Glutamatergic neuron (in vitro differentiated cells): ENCODE results near the gene HMOX2. TPM values are rescaled to one million over a fixed set of nuclear protein-coding genes. Genes with fewer than 3 reads are reported as not detected.

Source experiments
- DNase-seq: peaks from one replicate; pipeline ENCODE4 v3.0.0; 2022
- H3K27ac Mint-ChIP-seq: one replicate; pipeline ENCODE4 v1.8.0; 2020; ENCODE audit warnings: mild to moderate bottlenecking, mixed read lengths, inconsistent platforms; ENCODE audit not compliant: unreplicated experiment
- H3K27me3 Mint-ChIP-seq: one replicate; pipeline ENCODE4 v1.8.0; 2020; ENCODE audit warnings: mild to moderate bottlenecking, moderate library complexity, mixed read lengths, inconsistent platforms; ENCODE audit not compliant: unreplicated experiment
- H3K36me3 Mint-ChIP-seq: one replicate; pipeline ENCODE4 v1.8.0; 2020; ENCODE audit warnings: mild to moderate bottlenecking, mixed read lengths, inconsistent platforms; ENCODE audit not compliant: unreplicated experiment
- H3K4me1 Mint-ChIP-seq: one replicate; pipeline ENCODE4 v1.8.0; 2020; ENCODE audit warnings: mild to moderate bottlenecking, low read depth, mixed read lengths, inconsistent platforms; ENCODE audit not compliant: unreplicated experiment
- H3K4me3 Mint-ChIP-seq: one replicate; pipeline ENCODE4 v1.8.0; 2020; ENCODE audit warnings: mild to moderate bottlenecking, mixed read lengths, inconsistent platforms; ENCODE audit not compliant: unreplicated experiment
- H3K9me3 Mint-ChIP-seq: one replicate; pipeline ENCODE4 v1.8.0; 2020; ENCODE audit warnings: mild to moderate bottlenecking, moderate library complexity, mixed read lengths, inconsistent platforms; ENCODE audit not compliant: unreplicated experiment
- total RNA-seq: library from RNA; stranded (reverse); fragmentation: NEBNext Ultra II Directional; extraction: Animal tissue kit (Norgen Biotek cat#: 25700); gene quantifications from one replicate; pipeline ENCODE4 v1.2.1, GENCODE V29; 2021; ENCODE audit not compliant: unreplicated experiment
- TF ChIP-seq, protein P1 (sequence below): fragments of 200-600 bp; sonication (generic); IDR thresholded peaks from one replicate; pipeline ENCODE4 v1.5.0; 2021; ENCODE audit not compliant: partially characterized antibody, unreplicated experiment

HMOX2 gene
- total RNA-seq, 1 donor from 2014 or later, result 76.0 TPM

DNA sequence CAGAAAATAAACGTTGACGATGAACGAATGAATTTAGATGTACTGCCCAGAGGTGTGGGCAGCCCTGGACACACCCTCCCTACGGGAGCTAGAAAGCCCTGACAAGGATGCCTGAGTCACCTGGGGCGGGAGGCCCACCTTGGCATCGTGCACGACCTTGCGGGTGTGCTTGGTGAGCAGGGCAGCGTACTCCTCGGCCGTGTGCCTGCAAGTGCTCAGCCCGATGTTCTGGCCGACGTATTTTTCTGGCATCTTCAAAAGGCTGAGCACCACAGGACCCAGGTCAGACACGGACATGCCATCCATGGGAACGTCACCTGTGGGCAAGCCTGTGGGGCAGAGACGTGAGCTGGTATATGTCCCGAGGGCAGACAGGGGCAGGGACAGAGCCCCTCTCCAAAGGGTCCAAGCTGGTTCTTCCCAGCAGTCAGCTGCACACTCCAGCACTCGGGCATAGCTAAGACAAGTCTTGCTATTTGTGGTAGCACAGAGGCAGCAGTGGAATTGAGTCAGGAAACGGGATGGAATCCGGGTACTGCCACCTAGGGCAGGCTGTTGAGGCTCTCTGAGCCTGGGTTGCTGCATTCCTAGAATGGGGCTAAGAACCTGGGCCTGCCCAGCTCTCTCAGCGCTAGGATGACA, 12.6 kb upstream of the HMOX2 start:
- Mint-ChIP-seq H3K9me3 (peaks cover 10% of the 10 kb centered on the region), H3K27me3 (peaks cover 2% of the 10 kb centered on the region), H3K4me3 (no peak overlapping the region), H3K27ac (no peak overlapping the region), H3K36me3 (no peaks in the 10 kb centered on the region), H3K4me1 (peaks cover 5% of the 10 kb centered on the region)
- DNase-seq, result no peak
- TF ChIP-seq, protein P1, sequence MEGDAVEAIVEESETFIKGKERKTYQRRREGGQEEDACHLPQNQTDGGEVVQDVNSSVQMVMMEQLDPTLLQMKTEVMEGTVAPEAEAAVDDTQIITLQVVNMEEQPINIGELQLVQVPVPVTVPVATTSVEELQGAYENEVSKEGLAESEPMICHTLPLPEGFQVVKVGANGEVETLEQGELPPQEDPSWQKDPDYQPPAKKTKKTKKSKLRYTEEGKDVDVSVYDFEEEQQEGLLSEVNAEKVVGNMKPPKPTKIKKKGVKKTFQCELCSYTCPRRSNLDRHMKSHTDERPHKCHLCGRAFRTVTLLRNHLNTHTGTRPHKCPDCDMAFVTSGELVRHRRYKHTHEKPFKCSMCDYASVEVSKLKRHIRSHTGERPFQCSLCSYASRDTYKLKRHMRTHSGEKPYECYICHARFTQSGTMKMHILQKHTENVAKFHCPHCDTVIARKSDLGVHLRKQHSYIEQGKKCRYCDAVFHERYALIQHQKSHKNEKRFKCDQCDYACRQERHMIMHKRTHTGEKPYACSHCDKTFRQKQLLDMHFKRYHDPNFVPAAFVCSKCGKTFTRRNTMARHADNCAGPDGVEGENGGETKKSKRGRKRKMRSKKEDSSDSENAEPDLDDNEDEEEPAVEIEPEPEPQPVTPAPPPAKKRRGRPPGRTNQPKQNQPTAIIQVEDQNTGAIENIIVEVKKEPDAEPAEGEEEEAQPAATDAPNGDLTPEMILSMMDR, result no peak

DNA sequence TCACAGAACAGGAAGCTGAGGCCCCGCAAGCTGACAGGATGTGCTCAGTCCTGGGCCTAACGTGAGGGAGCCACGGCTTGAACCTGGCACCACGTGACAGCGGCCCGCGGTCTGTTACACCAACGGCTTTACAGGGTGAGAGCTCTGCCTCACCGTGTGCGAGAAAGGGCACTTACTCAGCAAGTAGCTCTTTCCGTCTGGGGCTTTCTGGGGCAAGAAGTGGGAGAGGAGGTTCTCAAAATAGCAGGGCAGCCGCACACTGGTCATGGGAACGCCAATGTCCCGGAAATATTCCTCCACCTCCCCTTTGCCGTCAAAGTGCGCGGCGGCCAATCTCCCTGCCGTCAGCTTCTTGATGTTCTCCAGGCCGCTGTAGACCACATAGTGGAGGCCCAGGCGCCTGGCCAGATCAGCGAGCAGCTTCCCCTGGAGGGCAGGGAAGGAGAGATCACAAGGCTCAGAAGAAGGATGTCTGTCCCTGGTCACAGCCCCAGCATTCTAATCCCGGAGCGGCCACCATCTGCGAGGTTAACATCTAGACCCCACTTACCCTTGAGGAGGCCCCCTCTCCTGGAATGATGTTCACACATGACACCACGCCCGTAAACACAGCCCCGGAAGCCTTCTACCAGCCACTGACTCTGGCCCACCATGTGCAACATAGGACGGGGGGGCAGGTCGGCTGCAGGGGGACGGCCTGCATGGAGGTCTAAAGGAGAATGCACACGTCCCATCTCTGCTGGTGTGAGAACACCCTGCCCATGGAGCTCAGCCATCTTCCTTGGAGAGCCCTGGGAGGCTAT, 10.0 kb upstream of the HMOX2 start:
- Mint-ChIP-seq H3K9me3 (peaks cover 6% of the 10 kb centered on the region), H3K27ac (no peak overlapping the region), H3K27me3 (peaks cover 4% of the 10 kb centered on the region), H3K36me3 (no peaks in the 10 kb centered on the region), H3K4me3 (no peak overlapping the region), H3K4me1 (peaks cover under 1% of the 10 kb centered on the region)
- DNase-seq, result no peak
- TF ChIP-seq, protein P1, result no peak

DNA sequence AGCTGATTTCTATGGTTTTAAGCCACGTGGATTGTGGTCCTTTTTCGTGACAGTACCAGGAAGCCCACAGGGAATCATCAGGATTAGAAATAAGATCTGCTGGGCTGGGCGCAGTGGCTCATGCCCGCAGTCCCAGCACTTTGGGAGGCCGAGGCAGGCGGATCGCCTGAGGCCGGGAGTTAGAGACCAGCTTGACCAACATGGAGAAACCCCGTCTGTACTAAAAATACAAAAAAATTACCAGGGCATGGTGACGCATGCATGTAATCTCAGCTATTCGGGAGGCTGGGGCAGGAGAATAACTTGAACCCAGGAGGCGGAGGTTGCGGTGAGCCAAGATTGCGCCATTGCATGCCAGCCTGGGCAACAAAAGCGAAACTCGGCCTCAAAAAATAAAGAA, 8.3 kb upstream of the HMOX2 start:
- TF ChIP-seq, protein P1, result no peak
- no peak overlapping the region for H3K4me3 Mint-ChIP-seq
- peaks cover 4% of the 10 kb centered on the region for H3K27me3 Mint-ChIP-seq
- no peaks in the 10 kb centered on the region for H3K36me3 Mint-ChIP-seq
- H3K9me3 Mint-ChIP-seq, result peaks cover 4% of the 10 kb centered on the region
- no peaks in the 10 kb centered on the region for H3K4me1 Mint-ChIP-seq
- H3K27ac Mint-ChIP-seq, result no peak overlapping the region
- no peak for DNase-seq

DNA sequence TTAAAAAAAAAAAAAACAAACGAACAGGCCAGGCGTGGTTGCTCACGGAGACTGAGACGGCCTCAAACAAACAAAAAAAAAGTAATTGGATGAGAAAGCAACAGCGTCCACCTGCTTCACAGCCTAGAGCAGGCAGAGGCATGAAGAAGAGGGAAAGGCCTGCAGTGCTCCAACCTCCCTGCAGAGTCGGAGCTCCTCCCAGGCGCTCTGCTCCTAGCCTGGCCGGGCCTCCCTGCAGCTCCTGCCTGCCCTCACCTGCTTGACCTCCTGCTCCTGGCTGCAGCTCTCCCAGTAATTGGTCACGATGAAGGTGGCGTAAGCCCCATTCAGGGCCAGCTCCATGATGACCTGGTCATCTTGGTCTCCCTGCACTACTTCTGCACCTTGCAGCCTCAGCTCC, 7.2 kb upstream of the HMOX2 start:
- Mint-ChIP-seq H3K4me1 (no peaks in the 10 kb centered on the region), H3K4me3 (no peak overlapping the region), H3K27me3 (peaks cover 4% of the 10 kb centered on the region), H3K9me3 (peaks cover 3% of the 10 kb centered on the region), H3K27ac (no peak overlapping the region), H3K36me3 (no peaks in the 10 kb centered on the region)
- TF ChIP-seq, protein P1, result no peak
- DNase-seq, result no peak

DNA sequence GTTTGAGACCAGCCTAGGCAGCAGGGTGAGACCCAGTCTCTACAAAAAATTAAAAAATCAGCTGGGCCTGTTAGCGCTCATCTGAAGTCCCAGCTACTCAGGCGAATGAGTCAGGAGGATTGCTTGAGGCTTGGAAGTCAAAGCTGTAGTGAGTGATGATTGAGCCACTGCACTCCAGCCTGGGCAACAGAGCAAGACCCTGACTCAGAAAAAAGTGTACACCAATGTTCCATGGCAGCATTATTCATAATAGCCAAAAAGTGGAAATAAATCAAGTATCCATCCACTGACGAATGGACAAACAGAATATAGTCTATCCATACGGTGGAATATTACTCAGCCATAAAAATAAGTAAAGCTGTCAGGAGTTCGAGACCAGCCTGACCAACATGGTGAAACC, 4.3 kb upstream of the HMOX2 start:
- peaks cover 5% of the 10 kb centered on the region for H3K9me3 Mint-ChIP-seq
- no peak overlapping the region for H3K4me3 Mint-ChIP-seq
- no peak for DNase-seq
- H3K36me3 Mint-ChIP-seq, result no peaks in the 10 kb centered on the region
- H3K4me1 Mint-ChIP-seq, result peaks cover 3% of the 10 kb centered on the region
- H3K27me3 Mint-ChIP-seq, result peaks cover 6% of the 10 kb centered on the region
- no peak overlapping the region for H3K27ac Mint-ChIP-seq
- TF ChIP-seq, protein P1, result no peak
